Keratinocyte (primary cell): ENCODE measurements around the gene FTO.

Experiments used
- CTCF ChIP-seq, 3 experiments: IDR thresholded peaks in 1 of 3; conservative IDR thresholded peaks in 1 of 3; optimal IDR thresholded peaks in 1 of 3; 2 replicates in 2 of 3; 3 replicates in 1 of 3; pipeline versions ENCODE3 to v1.5.1; 2011; ENCODE audit warnings: low read length in 3 of 3, mild to moderate bottlenecking in 3 of 3, moderate library complexity in 2 of 3, control low read depth in 1 of 3, inconsistent platforms in 1 of 3; ENCODE audit not compliant: insufficient read depth in 2 of 3; ENCODE audit errors: extremely low read depth in 1 of 3
- EZH2 ChIP-seq: IDR thresholded peaks from one replicate; pipeline ENCODE4 v1.6.1; 2012; ENCODE audit warnings: inconsistent platforms, mild to moderate bottlenecking, low read length, moderate library complexity

GRCh38 chr16:53876811-53877210 lies 172.9 kb downstream of the FTO start:
- TF ChIP-seq CTCF (optimal IDR thresholded peaks at IDR 0.05 in 1 of 3, IDR thresholded peaks at IDR 0.05 in 1 of 3, conservative IDR thresholded peaks at IDR 0.05 in 1 of 3; ENCODE audit: extremely low read depth in 1 of 3, insufficient read depth in 2 of 3, low read length in 3 of 3): no peak
- TF ChIP-seq EZH2: no peak
